ENCODE results near the gene ZNF516.

ZNF516 gene

GRCh38 chr18:76464281-76465259 is 30.5 kb downstream of the ZNF516 start:
- no peak overlapping the region for H3K9ac ChIP-seq (ENCODE audit: low read length)
- no peak overlapping the region for H3K4me3 ChIP-seq (ENCODE audit: low read length)
- H3K23ac ChIP-seq (ENCODE audit: low read length): no peak overlapping the region
- no peak overlapping the region for H2AK5ac ChIP-seq (ENCODE audit: low read length)
- no peak overlapping the region for H3K56ac ChIP-seq (ENCODE audit: low read length)
- H3K36me3 ChIP-seq (ENCODE audit: control insufficient read depth, insufficient read depth, low read length): no peaks in the 10 kb centered on the region
- H2BK15ac ChIP-seq (replicated peaks; ENCODE audit: low read depth): no peak overlapping the region
- H3K18ac ChIP-seq (ENCODE audit: low read length): no peak overlapping the region
- H3K27me3 ChIP-seq (ENCODE audit: insufficient read depth, low read length, poor library complexity): no peaks in the 10 kb centered on the region
- H2BK5ac ChIP-seq (ENCODE audit: low read length): no peak overlapping the region
- no peaks in the 10 kb centered on the region for H3K4me1 ChIP-seq (ENCODE audit: control insufficient read depth, low read depth, low read length)
- no peak for DNase-seq
- H3K4ac ChIP-seq (ENCODE audit: low read depth, low read length): no peak overlapping the region
- H4K8ac ChIP-seq (ENCODE audit: low read depth, low read length): no peak overlapping the region
- no CpG with 5 or more reads among the region's 19 CpGs for WGBS (ENCODE audit: extremely low coverage, insufficient coverage, low lambda C conversion rate)
- H4K5ac ChIP-seq (ENCODE audit: low read length): no peak overlapping the region
- no peak overlapping the region for H2BK120ac ChIP-seq (ENCODE audit: low read depth, low read length)
- H3K4me2 ChIP-seq (ENCODE audit: low read length): no peak overlapping the region
- no peak overlapping the region for H3K27ac ChIP-seq (ENCODE audit: low read depth, low read length)
- H3K79me1 ChIP-seq (ENCODE audit: low read length): no peaks in the 10 kb centered on the region
- no peaks in the 10 kb centered on the region for H3K79me2 ChIP-seq (ENCODE audit: control insufficient read depth, insufficient read depth, low read length)

GRCh38 chr18:76463872-76464271 is 31.2 kb downstream of the ZNF516 start:
- H3K36me3 ChIP-seq (ENCODE audit: control insufficient read depth, insufficient read depth, low read length): no peaks in the 10 kb centered on the region
- WGBS (ENCODE audit: extremely low coverage, insufficient coverage, low lambda C conversion rate): no CpG with 5 or more reads among the region's 14 CpGs

GRCh38 chr18:76463358-76463757 is 31.7 kb downstream of the ZNF516 start:
- Histone ChIP-seq H3K4me1 (ENCODE audit: control insufficient read depth, low read depth, low read length) (no peaks in the 10 kb centered on the region), H3K56ac (ENCODE audit: low read length) (no peak overlapping the region), H2BK5ac (ENCODE audit: low read length) (no peak overlapping the region), H4K5ac (ENCODE audit: low read length) (no peak overlapping the region), H3K4me2 (ENCODE audit: low read length) (no peak overlapping the region), H4K8ac (ENCODE audit: low read depth, low read length) (no peak overlapping the region), H3K4me3 (ENCODE audit: low read length) (no peak overlapping the region), H3K18ac (ENCODE audit: low read length) (no peak overlapping the region), H3K36me3 (ENCODE audit: control insufficient read depth, insufficient read depth, low read length) (no peaks in the 10 kb centered on the region), H3K79me2 (ENCODE audit: control insufficient read depth, insufficient read depth, low read length) (no peaks in the 10 kb centered on the region), H3K27me3 (ENCODE audit: insufficient read depth, low read length, poor library complexity) (no peaks in the 10 kb centered on the region), H2AK5ac (ENCODE audit: low read length) (no peak overlapping the region), H2BK15ac (replicated peaks; ENCODE audit: low read depth) (no peak overlapping the region), H3K23ac (ENCODE audit: low read length) (no peak overlapping the region), H3K79me1 (ENCODE audit: low read length) (no peaks in the 10 kb centered on the region), H2BK120ac (ENCODE audit: low read depth, low read length) (no peak overlapping the region), H3K9ac (ENCODE audit: low read length) (no peak overlapping the region), H3K4ac (ENCODE audit: low read depth, low read length) (no peak overlapping the region), H3K27ac (ENCODE audit: low read depth, low read length) (no peak overlapping the region)
- no CpG with 5 or more reads among the region's 18 CpGs for WGBS (ENCODE audit: extremely low coverage, insufficient coverage, low lambda C conversion rate)
- DNase-seq: no peak

More at GRCh38 chr18:76463872-76464271, 31.2 kb downstream of the ZNF516 start:
- no peak overlapping the region for H2BK15ac ChIP-seq (replicated peaks; ENCODE audit: low read depth)
- no peak overlapping the region for H3K4ac ChIP-seq (ENCODE audit: low read depth, low read length)
- H3K4me3 ChIP-seq (ENCODE audit: low read length): no peak overlapping the region
- no peak overlapping the region for H3K9ac ChIP-seq (ENCODE audit: low read length)
- no peaks in the 10 kb centered on the region for H3K27me3 ChIP-seq (ENCODE audit: insufficient read depth, low read length, poor library complexity)
- H3K4me2 ChIP-seq (ENCODE audit: low read length): no peak overlapping the region
- no peak overlapping the region for H3K23ac ChIP-seq (ENCODE audit: low read length)
- H3K4me1 ChIP-seq (ENCODE audit: control insufficient read depth, low read depth, low read length): no peaks in the 10 kb centered on the region
- H3K18ac ChIP-seq (ENCODE audit: low read length): no peak overlapping the region
- no peak overlapping the region for H4K8ac ChIP-seq (ENCODE audit: low read depth, low read length)
- H2BK120ac ChIP-seq (ENCODE audit: low read depth, low read length): no peak overlapping the region
- no peaks in the 10 kb centered on the region for H3K79me2 ChIP-seq (ENCODE audit: control insufficient read depth, insufficient read depth, low read length)
- H3K79me1 ChIP-seq (ENCODE audit: low read length): no peaks in the 10 kb centered on the region
- H3K27ac ChIP-seq (ENCODE audit: low read depth, low read length): no peak overlapping the region
- no peak for DNase-seq
- H2BK5ac ChIP-seq (ENCODE audit: low read length): no peak overlapping the region
- H2AK5ac ChIP-seq (ENCODE audit: low read length): no peak overlapping the region
- H3K56ac ChIP-seq (ENCODE audit: low read length): no peak overlapping the region
- no peak overlapping the region for H4K5ac ChIP-seq (ENCODE audit: low read length)

DNA sequence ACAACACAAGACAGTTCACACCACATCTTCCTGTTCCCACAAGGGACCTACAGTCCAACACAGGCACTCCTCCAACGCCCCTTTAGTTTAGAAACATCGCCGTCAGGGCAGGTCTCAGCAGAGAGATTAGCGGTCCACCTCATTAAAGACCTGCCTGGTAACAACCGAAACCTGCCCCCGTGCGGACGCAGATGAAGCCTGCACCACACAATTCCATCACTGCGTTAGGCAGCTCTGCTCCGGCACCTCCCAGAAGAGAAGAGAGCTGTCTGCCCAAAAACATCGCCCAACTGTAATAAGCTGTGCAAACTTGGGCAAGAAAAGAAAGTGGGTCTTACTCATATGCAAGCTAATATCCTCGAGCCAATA is 32.7 kb downstream of the ZNF516 start:
- no peak overlapping the region for H2BK120ac ChIP-seq (ENCODE audit: low read depth, low read length)
- H3K56ac ChIP-seq (ENCODE audit: low read length): no peak overlapping the region
- H3K18ac ChIP-seq (ENCODE audit: low read length): no peak overlapping the region
- H2BK5ac ChIP-seq (ENCODE audit: low read length): no peak overlapping the region
- no peak for DNase-seq
- no peak overlapping the region for H4K8ac ChIP-seq (ENCODE audit: low read depth, low read length)
- H3K27me3 ChIP-seq (ENCODE audit: insufficient read depth, low read length, poor library complexity): no peaks in the 10 kb centered on the region
- H2BK15ac ChIP-seq (replicated peaks; ENCODE audit: low read depth): no peak overlapping the region
- no peak overlapping the region for H2AK5ac ChIP-seq (ENCODE audit: low read length)
- H3K4ac ChIP-seq (ENCODE audit: low read depth, low read length): no peak overlapping the region
- H3K4me3 ChIP-seq (ENCODE audit: low read length): no peak overlapping the region
- H3K36me3 ChIP-seq (ENCODE audit: control insufficient read depth, insufficient read depth, low read length): no peaks in the 10 kb centered on the region
- H3K23ac ChIP-seq (ENCODE audit: low read length): no peak overlapping the region
- no peak overlapping the region for H4K5ac ChIP-seq (ENCODE audit: low read length)
- no peaks in the 10 kb centered on the region for H3K79me1 ChIP-seq (ENCODE audit: low read length)
- H3K27ac ChIP-seq (ENCODE audit: low read depth, low read length): no peak overlapping the region
- no CpG with 5 or more reads among the region's 12 CpGs for WGBS (ENCODE audit: extremely low coverage, insufficient coverage, low lambda C conversion rate)
- no peak overlapping the region for H3K9ac ChIP-seq (ENCODE audit: low read length)
- H3K4me2 ChIP-seq (ENCODE audit: low read length): no peak overlapping the region
- no peaks in the 10 kb centered on the region for H3K4me1 ChIP-seq (ENCODE audit: control insufficient read depth, low read depth, low read length)
- no peaks in the 10 kb centered on the region for H3K79me2 ChIP-seq (ENCODE audit: control insufficient read depth, insufficient read depth, low read length)

DNA sequence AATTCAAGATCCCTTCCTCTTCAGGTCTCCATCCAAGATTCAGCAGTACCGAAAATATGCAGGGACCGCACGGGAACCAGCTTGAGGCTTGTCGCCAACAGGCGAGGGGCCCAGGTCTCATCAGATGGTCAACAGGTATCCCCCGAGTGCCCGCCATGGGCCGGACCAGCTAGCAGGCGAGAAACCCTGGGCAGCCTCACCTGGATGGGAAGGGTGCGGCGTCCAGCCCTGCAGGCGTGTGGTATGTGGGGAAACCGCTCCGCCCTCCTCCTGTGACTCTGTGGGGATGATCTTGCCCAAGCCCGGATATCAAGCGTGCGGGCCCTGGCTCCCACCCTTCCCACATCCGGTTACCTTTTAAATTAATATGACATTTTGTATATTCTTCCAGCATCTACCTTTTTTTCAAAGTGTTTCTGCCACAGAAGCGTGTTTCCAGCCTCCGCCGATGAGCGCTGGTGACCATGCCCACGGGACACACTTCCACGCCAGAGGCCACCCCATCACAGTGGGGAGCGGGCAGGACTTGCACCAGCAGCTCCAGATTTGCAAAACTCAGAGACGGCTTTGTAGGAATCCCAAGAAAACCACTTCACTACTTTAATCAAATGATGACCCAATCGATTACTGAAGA is 33.2 kb downstream of the ZNF516 start:
- H3K79me2 ChIP-seq (ENCODE audit: control insufficient read depth, insufficient read depth, low read length): no peaks in the 10 kb centered on the region
- H2AK5ac ChIP-seq (ENCODE audit: low read length): no peak overlapping the region
- H4K5ac ChIP-seq (ENCODE audit: low read length): no peak overlapping the region
- H3K4me1 ChIP-seq (ENCODE audit: control insufficient read depth, low read depth, low read length): no peaks in the 10 kb centered on the region
- H3K9ac ChIP-seq (ENCODE audit: low read length): no peak overlapping the region
- H3K36me3 ChIP-seq (ENCODE audit: control insufficient read depth, insufficient read depth, low read length): no peaks in the 10 kb centered on the region
- no peak overlapping the region for H3K4me2 ChIP-seq (ENCODE audit: low read length)
- H3K23ac ChIP-seq (ENCODE audit: low read length): no peak overlapping the region
- H3K27ac ChIP-seq (ENCODE audit: low read depth, low read length): no peak overlapping the region
- no peaks in the 10 kb centered on the region for H3K27me3 ChIP-seq (ENCODE audit: insufficient read depth, low read length, poor library complexity)
- no peaks in the 10 kb centered on the region for H3K79me1 ChIP-seq (ENCODE audit: low read length)
- WGBS (ENCODE audit: extremely low coverage, insufficient coverage, low lambda C conversion rate): no CpG with 5 or more reads among the region's 27 CpGs
- H2BK120ac ChIP-seq (ENCODE audit: low read depth, low read length): no peak overlapping the region
- DNase-seq: no peak
- no peak overlapping the region for H4K8ac ChIP-seq (ENCODE audit: low read depth, low read length)
- no peak overlapping the region for H3K18ac ChIP-seq (ENCODE audit: low read length)
- H2BK15ac ChIP-seq (replicated peaks; ENCODE audit: low read depth): no peak overlapping the region
- no peak overlapping the region for H3K56ac ChIP-seq (ENCODE audit: low read length)
- no peak overlapping the region for H3K4ac ChIP-seq (ENCODE audit: low read depth, low read length)
- no peak overlapping the region for H3K4me3 ChIP-seq (ENCODE audit: low read length)
- no peak overlapping the region for H2BK5ac ChIP-seq (ENCODE audit: low read length)

Measured in mesendoderm (in vitro differentiated cells).